GM21528 (cell line): ENCODE data around the gene ATP9B.

ENCODE experiments used
- ATAC-seq: cut with Tn5 transposase; IDR thresholded peaks from one replicate; pipeline ENCODE4 v1.9.1; 2021; ENCODE audit warnings: mild to moderate bottlenecking, moderate library complexity; ENCODE audit not compliant: unreplicated experiment, low FRiP score

The ATP9B gene

GRCh38 chr18:79420033-79420745, 351.0 kb downstream of the ATP9B start:
- no peak for ATAC-seq

DNA sequence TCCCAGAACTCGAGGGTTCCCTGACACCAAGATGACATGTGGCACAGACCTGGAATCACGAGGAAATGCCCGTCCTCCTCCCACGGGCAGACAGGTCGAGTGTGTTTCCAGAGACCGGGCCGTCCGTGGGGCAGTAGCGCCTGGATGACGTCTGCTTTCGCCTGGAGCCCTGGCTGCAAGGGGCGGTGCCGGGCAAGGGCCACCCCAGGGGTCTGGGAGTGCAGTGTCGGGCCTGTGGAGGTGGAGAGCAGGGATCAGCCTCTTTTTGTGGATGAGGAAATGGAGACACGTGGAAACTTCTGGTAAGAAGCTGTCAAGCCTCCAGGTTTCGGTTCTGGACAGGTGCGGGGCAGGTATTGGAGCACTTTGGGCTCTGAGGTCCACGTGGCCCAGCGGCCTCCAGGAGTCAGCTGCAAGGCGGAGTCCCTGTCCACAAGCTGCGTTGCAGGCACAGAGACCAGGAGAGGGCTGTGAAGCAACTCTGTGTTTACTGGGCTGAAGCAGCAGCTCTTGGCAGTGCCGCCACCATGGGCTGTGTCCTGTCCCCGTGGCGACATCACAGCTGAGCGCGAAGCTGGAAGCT, 352.2 kb downstream of the ATP9B start:
- ATAC-seq = no peak

DNA sequence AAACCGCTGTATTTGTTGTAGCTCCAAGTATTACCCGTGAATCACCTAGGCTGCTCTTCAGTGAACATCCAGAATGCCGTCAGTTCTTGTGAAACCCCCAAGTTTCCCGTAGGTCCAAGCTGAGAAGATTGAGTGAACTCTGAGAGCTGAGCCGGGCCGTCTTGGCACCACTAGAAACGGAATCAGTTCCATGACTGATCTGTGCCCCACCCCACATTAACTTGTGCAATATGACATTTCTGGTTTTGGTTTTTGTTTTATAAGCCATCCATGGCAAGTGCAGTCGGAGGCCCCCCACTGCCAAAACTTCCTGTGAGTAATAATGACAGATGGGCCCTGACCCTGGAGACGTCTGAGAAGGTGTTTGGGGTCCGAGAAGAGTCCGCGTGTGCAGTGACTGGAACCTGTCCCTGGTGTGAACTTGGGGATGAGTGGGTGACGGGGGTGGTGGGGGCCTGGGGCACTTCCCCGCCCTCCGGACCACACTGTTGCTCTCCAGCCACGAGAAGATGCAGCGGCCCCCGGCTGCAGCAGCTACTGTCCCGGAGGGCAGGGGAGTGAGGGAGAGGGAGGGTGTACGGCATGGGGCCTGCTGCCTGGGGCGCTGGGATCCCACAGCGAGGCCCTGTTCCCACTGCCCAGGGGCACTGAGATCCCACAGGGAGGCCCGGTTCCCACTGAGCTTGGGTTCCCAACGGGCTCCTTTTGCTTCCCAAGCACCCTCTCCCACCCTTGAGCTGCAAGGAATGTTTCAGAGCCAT, 353.0 kb downstream of the ATP9B start:
- ATAC-seq = peak; percentile 82

DNA sequence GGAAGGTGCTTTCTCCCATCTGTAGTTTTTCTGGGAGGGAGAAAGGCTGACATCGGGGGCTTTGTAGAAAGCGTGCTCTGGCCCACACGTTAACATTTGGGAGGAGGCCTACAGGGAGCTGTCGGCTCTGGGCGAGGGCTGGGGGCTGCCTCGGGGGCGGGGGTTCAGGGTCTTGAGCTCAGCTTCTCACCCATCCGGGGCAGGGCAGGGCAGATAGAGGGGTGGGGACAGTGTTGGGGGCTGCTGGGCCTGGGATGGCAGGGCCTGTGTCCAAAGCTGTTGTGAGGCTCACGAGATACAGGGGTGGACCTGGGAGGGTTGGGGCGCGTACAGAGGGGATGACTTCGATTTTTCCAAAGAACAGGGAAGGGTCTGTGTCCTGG, 353.6 kb downstream of the ATP9B start:
- ATAC-seq = no peak

DNA sequence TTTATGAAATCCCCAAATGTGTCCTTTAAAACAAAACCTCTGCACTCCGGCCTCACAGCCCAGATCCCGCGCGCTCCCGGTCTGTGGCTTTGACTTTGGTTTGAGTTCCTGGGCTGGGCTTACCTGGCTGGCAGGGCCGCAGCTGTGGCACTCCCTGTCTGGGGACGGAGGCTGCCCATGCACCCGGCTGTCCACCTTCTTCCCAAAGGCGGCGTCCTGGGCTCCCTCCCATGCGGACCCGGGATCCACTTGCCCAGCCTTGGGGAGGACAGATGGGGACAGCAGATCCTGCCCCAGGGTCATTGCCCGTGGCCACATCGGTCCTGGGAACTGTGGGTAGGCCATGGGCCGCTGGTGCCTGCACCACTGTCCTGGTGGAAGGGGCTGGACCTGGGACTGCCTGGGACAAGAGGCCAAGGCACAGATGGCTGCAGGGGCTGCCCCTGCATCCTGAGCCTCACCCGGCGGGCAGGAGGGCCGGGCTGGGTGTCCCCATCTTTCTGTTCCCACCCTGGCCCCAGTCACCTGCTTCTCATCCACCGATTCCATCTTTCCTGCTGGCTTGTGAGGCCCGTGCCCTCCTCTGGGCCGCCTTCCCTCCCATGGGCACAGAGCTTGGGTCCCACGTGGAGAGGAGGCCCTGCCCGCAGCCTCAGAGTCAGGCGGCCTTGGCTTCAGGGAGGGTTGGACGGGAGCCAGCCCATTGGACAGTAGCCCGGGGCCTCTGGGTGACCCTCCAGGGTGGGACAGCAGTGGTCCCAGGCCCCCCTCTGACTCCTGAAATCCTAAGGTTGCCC, 354.2 kb downstream of the ATP9B start:
- no peak for ATAC-seq

DNA sequence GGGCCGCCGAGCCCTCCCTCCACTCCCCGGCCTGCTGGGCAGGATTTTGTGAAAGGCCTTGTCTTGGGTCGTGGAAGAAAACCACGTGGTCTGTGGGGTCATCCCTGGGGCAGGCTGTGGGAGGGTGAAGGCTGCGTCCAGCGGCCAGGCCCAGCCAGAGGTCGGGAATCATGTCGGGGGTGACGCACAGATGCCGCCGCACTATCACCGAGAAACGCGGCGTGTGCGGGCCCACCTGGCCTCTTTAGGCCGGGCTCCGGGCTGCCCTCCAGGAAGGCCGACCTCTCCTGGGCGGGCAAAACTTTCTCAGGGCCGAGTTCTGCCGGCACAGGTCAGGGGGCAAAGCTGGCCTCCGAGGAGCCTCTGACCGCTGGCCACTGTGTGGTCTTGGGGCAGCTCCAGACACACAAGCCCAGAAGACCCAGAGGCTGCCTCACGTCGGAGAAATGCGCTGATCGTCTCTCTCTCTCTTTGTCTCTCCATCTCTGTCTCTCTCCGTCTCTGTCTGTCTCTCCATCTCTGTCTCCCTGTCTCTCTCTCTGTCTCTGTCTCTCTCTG, 354.9 kb downstream of the ATP9B start:
- ATAC-seq = no peak

- no peak for ATAC-seq
Measured at GRCh38 chr18:79424880-79425568, 355.8 kb downstream of the ATP9B start.

- no peak for ATAC-seq
Measured at GRCh38 chr18:79425569-79425886, 356.3 kb downstream of the ATP9B start.

DNA sequence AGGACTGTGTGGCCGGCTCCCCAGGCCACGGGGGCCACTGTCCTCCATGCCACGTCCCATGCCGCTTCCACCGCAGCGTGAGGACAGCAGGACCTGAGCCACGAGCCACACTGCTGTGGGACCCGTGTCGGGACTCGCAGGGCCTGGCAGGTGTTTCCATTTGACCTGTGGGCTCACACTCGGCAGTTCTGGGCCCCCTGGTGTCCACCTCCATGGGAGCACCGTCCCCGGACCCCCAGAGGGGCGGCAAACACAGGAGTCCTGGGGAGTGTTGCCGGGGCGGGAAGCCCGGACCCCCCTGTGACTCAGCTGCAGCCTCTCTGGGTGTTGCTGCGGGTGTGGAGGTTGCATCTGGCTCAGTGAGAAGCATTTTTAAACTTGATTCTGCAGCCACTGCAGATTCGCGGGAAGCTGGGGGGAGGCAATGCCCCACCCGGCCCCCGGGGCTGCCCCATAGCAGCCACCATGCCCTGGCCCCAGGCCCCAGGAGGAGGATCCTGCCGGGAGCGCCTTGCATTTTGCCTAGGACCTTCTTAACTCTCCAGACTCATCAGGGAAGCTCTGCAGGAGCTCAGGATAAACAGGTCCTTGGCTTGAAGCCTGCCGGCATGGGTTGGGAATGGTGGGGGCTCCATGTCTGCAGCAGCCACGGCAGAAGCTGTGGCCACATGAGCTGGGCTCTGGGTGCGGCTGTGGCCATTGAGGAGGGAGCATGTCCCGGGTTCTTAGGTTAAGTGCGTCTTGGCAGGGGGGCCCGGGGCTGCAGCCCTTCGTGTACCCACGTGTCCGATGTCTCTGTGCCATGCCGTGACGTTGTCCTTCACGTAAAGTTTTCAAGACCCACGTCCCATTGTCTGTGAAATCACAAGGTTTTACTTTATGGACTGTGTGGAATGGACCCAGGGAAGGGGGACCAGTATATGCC, 357.4 kb downstream of the ATP9B start:
- no peak for ATAC-seq

DNA sequence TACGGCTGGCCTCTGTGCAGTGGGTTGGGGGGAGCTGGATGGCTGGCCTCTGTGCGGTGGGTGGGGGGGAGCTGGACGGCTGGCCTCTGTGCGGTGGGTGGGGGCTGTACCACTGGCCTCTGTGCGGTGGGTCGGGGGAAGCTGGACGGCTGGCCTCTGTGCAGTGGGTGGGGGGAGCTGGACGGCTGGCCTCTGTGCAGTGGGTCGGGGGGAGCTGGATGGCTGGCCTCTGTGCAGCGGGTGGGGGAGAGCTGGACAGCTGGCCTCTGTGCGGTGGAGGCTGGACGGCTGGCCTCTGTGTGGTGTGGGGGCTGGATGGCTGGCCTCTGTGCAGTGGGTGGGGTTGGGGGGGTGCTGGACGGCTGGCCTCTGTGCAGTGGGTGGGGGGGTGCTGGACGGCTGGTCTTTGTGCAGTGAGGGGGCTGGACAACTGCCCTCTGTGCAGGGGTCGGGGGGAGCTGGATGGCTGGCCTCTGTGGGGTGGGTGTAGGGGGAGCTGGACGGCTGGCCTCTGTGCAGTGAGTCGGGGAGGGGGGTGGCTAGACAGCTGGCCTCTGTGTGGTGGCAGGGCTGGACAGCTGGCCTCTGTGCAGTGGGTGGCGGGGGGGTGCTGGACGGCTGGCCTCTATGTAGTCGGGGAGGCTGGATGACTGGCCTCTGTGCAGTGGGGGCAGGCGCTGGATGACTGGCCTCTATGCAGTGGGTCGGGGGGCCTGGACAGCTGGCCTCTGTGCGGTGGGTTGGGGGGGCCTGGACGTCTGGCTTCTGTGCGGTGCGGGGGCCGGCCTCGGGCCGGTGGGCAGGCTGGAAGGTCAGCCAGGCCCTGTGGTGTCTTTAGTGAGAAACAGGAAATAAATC, 358.4 kb downstream of the ATP9B start:
- no peak for ATAC-seq
